ENCODE measurements around the gene CCDC146. TPM values are rescaled to one million over a fixed set of nuclear protein-coding genes. Genes with fewer than 3 reads are reported as not detected.

Gene CCDC146
- total RNA-seq, 4 donors from 2014 or later: 14.7 to 23.6 (median 17.6) TPM

GRCh38 chr7:77308792-77309191, 186.4 kb downstream of the CCDC146 start:
- WGBS, 2 donors: 75 to 78% methylated on average over 3 to 4 of the region's 4 CpGs
- peaks cover 0 to 50% (median 3%) of the 10 kb centered on the region in 4 donors for H3K4me1 ChIP-seq
- H3K9me3 ChIP-seq: no peaks in the 10 kb centered on the region
- no peaks in the 10 kb centered on the region for H3K27me3 ChIP-seq
- no peak overlapping the region for H3K4me3 ChIP-seq
- DNase-seq (ENCODE audit: low spot score in 2 of 2): no peak
- H3K36me3 ChIP-seq: peaks cover 0 to 26% (median 0%) of the 10 kb centered on the region in 3 donors
- no peak for TF ChIP-seq EP300 (IDR thresholded peaks at IDR 0.05)
- TF ChIP-seq POLR2A (IDR thresholded peaks at IDR 0.05): no peak
- no peak for TF ChIP-seq CTCF (IDR thresholded peaks at IDR 0.05)
- peak overlapping the region in 1 of 4 donors; percentile 25 for H3K27ac ChIP-seq

GRCh38 chr7:77309714-77310220, 187.4 kb downstream of the CCDC146 start:
- WGBS, 2 donors: 66 to 77% methylated on average over 1 of the region's 1 CpG
- no peak for TF ChIP-seq POLR2A (IDR thresholded peaks at IDR 0.05)
- TF ChIP-seq EP300 (IDR thresholded peaks at IDR 0.05): no peak
- TF ChIP-seq CTCF (IDR thresholded peaks at IDR 0.05): no peak
- Histone ChIP-seq H3K4me3 (no peak overlapping the region), H3K9me3 (no peaks in the 10 kb centered on the region), H3K27ac (peak overlapping the region in 2 of 4 donors; percentile 20 to 25), H3K27me3 (no peaks in the 10 kb centered on the region), H3K36me3 (peaks cover 0 to 28% (median 0%) of the 10 kb centered on the region in 3 donors), H3K4me1 (peaks cover 0 to 60% (median 3%) of the 10 kb centered on the region in 4 donors)
- DNase-seq (ENCODE audit: low spot score in 2 of 2): no peak

- Histone ChIP-seq H3K4me3 (no peak overlapping the region), H3K27ac (peak overlapping the region in 1 of 4 donors; percentile 5), H3K27me3 (no peaks in the 10 kb centered on the region), H3K36me3 (peaks cover 0 to 27% (median 0%) of the 10 kb centered on the region in 3 donors), H3K9me3 (no peaks in the 10 kb centered on the region), H3K4me1 (peaks cover 0 to 66% (median 3%) of the 10 kb centered on the region in 4 donors)
- no peak for DNase-seq (ENCODE audit: low spot score in 2 of 2)
- 84 to 85% methylated on average over 5 of the region's 5 CpGs for WGBS, 2 donors
- TF ChIP-seq CTCF (IDR thresholded peaks at IDR 0.05) (no peak), EP300 (IDR thresholded peaks at IDR 0.05) (no peak), POLR2A (IDR thresholded peaks at IDR 0.05) (no peak)
Observed at GRCh38 chr7:77310982-77311381, 188.6 kb downstream of the CCDC146 start.

- WGBS, 2 donors: 39 to 46% methylated on average over 2 of the region's 2 CpGs
- peaks cover 0 to 27% (median 0%) of the 10 kb centered on the region in 3 donors for H3K36me3 ChIP-seq
- DNase-seq (ENCODE audit: low spot score in 2 of 2): no peak
- no peak for TF ChIP-seq EP300 (IDR thresholded peaks at IDR 0.05)
- no peak for TF ChIP-seq CTCF (IDR thresholded peaks at IDR 0.05)
- no peak for TF ChIP-seq POLR2A (IDR thresholded peaks at IDR 0.05)
- no peak overlapping the region for H3K4me3 ChIP-seq
- peaks cover 0 to 61% (median 3%) of the 10 kb centered on the region in 4 donors for H3K4me1 ChIP-seq
- H3K9me3 ChIP-seq: no peaks in the 10 kb centered on the region
- no peaks in the 10 kb centered on the region for H3K27me3 ChIP-seq
- H3K27ac ChIP-seq: peak overlapping the region in 2 of 4 donors; percentile 2 to 29
Observed at GRCh38 chr7:77313085-77313484, 190.7 kb downstream of the CCDC146 start.

- no peak overlapping the region for H3K4me3 ChIP-seq
- DNase-seq (ENCODE audit: low spot score in 2 of 2): no peak
- H3K27me3 ChIP-seq: no peaks in the 10 kb centered on the region
- H3K36me3 ChIP-seq: peaks cover 0 to 22% (median 0%) of the 10 kb centered on the region in 3 donors
- TF ChIP-seq CTCF (IDR thresholded peaks at IDR 0.05): no peak
- TF ChIP-seq POLR2A (IDR thresholded peaks at IDR 0.05): no peak
- no peak for TF ChIP-seq EP300 (IDR thresholded peaks at IDR 0.05)
- peaks cover 0 to 54% (median 3%) of the 10 kb centered on the region in 4 donors for H3K4me1 ChIP-seq
- no peak overlapping the region for H3K27ac ChIP-seq
- no peaks in the 10 kb centered on the region for H3K9me3 ChIP-seq
- WGBS, 2 donors: 50 to 56% methylated on average over 5 of the region's 5 CpGs
Observed at GRCh38 chr7:77313876-77314480, 191.6 kb downstream of the CCDC146 start.
